Ectodermal cell (in vitro differentiated cells): ENCODE data around the gene THSD4.

Source experiments
- H3K27ac ChIP-seq: 2 replicates; pipeline ENCODE4 v1.7.0; 2013; ENCODE audit warnings: mild to moderate bottlenecking, low read depth, low read length; ENCODE audit not compliant: insufficient read depth, poor library complexity, severe bottlenecking
- H3K27me3 ChIP-seq: 2 replicates; pipeline ENCODE4 v1.7.0; 2013; ENCODE audit warnings: mild to moderate bottlenecking, low read length; ENCODE audit not compliant: insufficient read depth, control insufficient read depth, poor library complexity, severe bottlenecking
- H3K36me3 ChIP-seq: one replicate; pipeline ENCODE4 v1.7.0; 2013; ENCODE audit warnings: low read length; ENCODE audit not compliant: control insufficient read depth, insufficient read depth
- H3K4me1 ChIP-seq: one replicate; pipeline ENCODE4 v1.7.0; 2013; ENCODE audit warnings: low read length; ENCODE audit not compliant: control insufficient read depth, insufficient read depth
- H3K4me3 ChIP-seq: 2 replicates; pipeline ENCODE4 v1.7.0; 2013; ENCODE audit warnings: low read depth, low read length, control low read depth; ENCODE audit not compliant: insufficient read depth
- H3K9me3 ChIP-seq: 2 replicates; pipeline ENCODE4 v1.7.0; 2013; ENCODE audit warnings: mild to moderate bottlenecking, low read length, moderate library complexity; ENCODE audit not compliant: control insufficient read depth
- WGBS, 2 experiments: methylation state at CpG; one replicate each; pipeline ENCODE4 v1.1.7; 2013; ENCODE audit warnings: missing lambda C conversion rate in 2 of 2; 5-methylcytosine and 5-hydroxymethylcytosine counted together

THSD4 gene

GRCh38 chr15:71424765-71425164, 309.5 kb downstream of the THSD4 start:
- H3K4me1 ChIP-seq = no peaks in the 10 kb centered on the region
- 89 to 97% methylated on average over 2 of the region's 2 CpGs for WGBS, 2 experiments

GRCh38 chr15:71425388-71425787, 310.1 kb downstream of the THSD4 start:
- Histone ChIP-seq H3K27me3 (no peaks in the 10 kb centered on the region), H3K36me3 (no peaks in the 10 kb centered on the region), H3K9me3 (no peaks in the 10 kb centered on the region), H3K4me1 (no peaks in the 10 kb centered on the region), H3K4me3 (no peak overlapping the region), H3K27ac (no peak overlapping the region)
- 91 to 92% methylated on average over 3 of the region's 3 CpGs for WGBS, 2 experiments

More at GRCh38 chr15:71424765-71425164, 309.5 kb downstream of the THSD4 start:
- no peaks in the 10 kb centered on the region for H3K36me3 ChIP-seq
- no peak overlapping the region for H3K4me3 ChIP-seq
- no peaks in the 10 kb centered on the region for H3K9me3 ChIP-seq
- no peak overlapping the region for H3K27ac ChIP-seq
- no peaks in the 10 kb centered on the region for H3K27me3 ChIP-seq

- no peak overlapping the region for H3K27ac ChIP-seq
- H3K4me1 ChIP-seq = no peaks in the 10 kb centered on the region
- H3K4me3 ChIP-seq = no peak overlapping the region
- no peaks in the 10 kb centered on the region for H3K36me3 ChIP-seq
- no peaks in the 10 kb centered on the region for H3K27me3 ChIP-seq
- no peaks in the 10 kb centered on the region for H3K9me3 ChIP-seq
- WGBS, 2 experiments = no CpG with 5 or more reads among the region's 2 CpGs
These were observed 311.5 kb downstream of the THSD4 start for GRCh38 chr15:71426792-71427191.

- WGBS, 2 experiments = 88 to 96% methylated on average over 2 of the region's 2 CpGs
- no peaks in the 10 kb centered on the region for H3K36me3 ChIP-seq
- H3K27ac ChIP-seq = no peak overlapping the region
- H3K4me3 ChIP-seq = no peak overlapping the region
- H3K9me3 ChIP-seq = no peaks in the 10 kb centered on the region
- no peaks in the 10 kb centered on the region for H3K27me3 ChIP-seq
- no peaks in the 10 kb centered on the region for H3K4me1 ChIP-seq
These were observed 315.5 kb downstream of the THSD4 start for GRCh38 chr15:71430782-71431181.

- Histone ChIP-seq H3K4me1 (no peaks in the 10 kb centered on the region), H3K36me3 (no peaks in the 10 kb centered on the region), H3K27me3 (no peaks in the 10 kb centered on the region), H3K4me3 (no peak overlapping the region), H3K27ac (no peak overlapping the region), H3K9me3 (no peaks in the 10 kb centered on the region)
- 92 to 93% methylated on average over 7 to 8 of the region's 8 CpGs for WGBS, 2 experiments
These were observed 316.4 kb downstream of the THSD4 start for GRCh38 chr15:71431343-71432336.

- H3K27me3 ChIP-seq = no peaks in the 10 kb centered on the region
- H3K36me3 ChIP-seq = no peaks in the 10 kb centered on the region
- no peak overlapping the region for H3K27ac ChIP-seq
- no peaks in the 10 kb centered on the region for H3K9me3 ChIP-seq
- no peaks in the 10 kb centered on the region for H3K4me1 ChIP-seq
- no peak overlapping the region for H3K4me3 ChIP-seq
- 92 to 100% methylated on average over 1 of the region's 1 CpG for WGBS, 2 experiments
These were observed 318.1 kb downstream of the THSD4 start for GRCh38 chr15:71433402-71433801.

GRCh38 chr15:71434774-71435173, 319.5 kb downstream of the THSD4 start:
- 91 to 100% methylated on average over 2 of the region's 2 CpGs for WGBS, 2 experiments
- no peaks in the 10 kb centered on the region for H3K4me1 ChIP-seq
- H3K4me3 ChIP-seq = no peak overlapping the region
- H3K27me3 ChIP-seq = no peaks in the 10 kb centered on the region
- H3K36me3 ChIP-seq = no peaks in the 10 kb centered on the region
- no peak overlapping the region for H3K27ac ChIP-seq
- H3K9me3 ChIP-seq = no peaks in the 10 kb centered on the region

GRCh38 chr15:71435552-71435951, 320.3 kb downstream of the THSD4 start:
- no peaks in the 10 kb centered on the region for H3K9me3 ChIP-seq
- 76 to 81% methylated on average over 6 of the region's 6 CpGs for WGBS, 2 experiments
- H3K27me3 ChIP-seq = no peaks in the 10 kb centered on the region
- no peaks in the 10 kb centered on the region for H3K36me3 ChIP-seq
- no peaks in the 10 kb centered on the region for H3K4me1 ChIP-seq
- no peak overlapping the region for H3K27ac ChIP-seq
- no peak overlapping the region for H3K4me3 ChIP-seq

GRCh38 chr15:71436854-71437253, 321.6 kb downstream of the THSD4 start:
- H3K9me3 ChIP-seq = no peaks in the 10 kb centered on the region
- no peak overlapping the region for H3K27ac ChIP-seq
- no peaks in the 10 kb centered on the region for H3K4me1 ChIP-seq
- WGBS, 2 experiments = 96% methylated on average over 3 of the region's 3 CpGs
- no peaks in the 10 kb centered on the region for H3K36me3 ChIP-seq
- H3K27me3 ChIP-seq = no peaks in the 10 kb centered on the region
- no peak overlapping the region for H3K4me3 ChIP-seq

- H3K9me3 ChIP-seq = no peaks in the 10 kb centered on the region
- no peaks in the 10 kb centered on the region for H3K4me1 ChIP-seq
- H3K27ac ChIP-seq = no peak overlapping the region
- no peaks in the 10 kb centered on the region for H3K36me3 ChIP-seq
- no peak overlapping the region for H3K4me3 ChIP-seq
- H3K27me3 ChIP-seq = no peaks in the 10 kb centered on the region
- 62 to 65% methylated on average over 3 of the region's 3 CpGs for WGBS, 2 experiments
These were observed 322.1 kb downstream of the THSD4 start for GRCh38 chr15:71437404-71437803.
